A549 treated with AZD9567 at 1 μM for 4 hours (cell line): ENCODE data around the gene PAIP2. TPM values are rescaled to one million over a fixed set of nuclear protein-coding genes. Genes with fewer than 3 reads are reported as not detected.

Source experiments
- total RNA-seq: library from RNA; stranded (reverse); fragments of 200-300 nt; extraction: Qiagen RNA extraction; gene quantifications from 5 replicates; pipeline ENCODE4 v1.2.3, GENCODE V29; 2022; ENCODE audit not compliant: insufficient read depth

Gene PAIP2, protein sequence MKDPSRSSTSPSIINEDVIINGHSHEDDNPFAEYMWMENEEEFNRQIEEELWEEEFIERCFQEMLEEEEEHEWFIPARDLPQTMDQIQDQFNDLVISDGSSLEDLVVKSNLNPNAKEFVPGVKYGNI
- total RNA-seq: 81.4 to 98.0 TPM (median 87.0 TPM) in 5 replicates

DNA sequence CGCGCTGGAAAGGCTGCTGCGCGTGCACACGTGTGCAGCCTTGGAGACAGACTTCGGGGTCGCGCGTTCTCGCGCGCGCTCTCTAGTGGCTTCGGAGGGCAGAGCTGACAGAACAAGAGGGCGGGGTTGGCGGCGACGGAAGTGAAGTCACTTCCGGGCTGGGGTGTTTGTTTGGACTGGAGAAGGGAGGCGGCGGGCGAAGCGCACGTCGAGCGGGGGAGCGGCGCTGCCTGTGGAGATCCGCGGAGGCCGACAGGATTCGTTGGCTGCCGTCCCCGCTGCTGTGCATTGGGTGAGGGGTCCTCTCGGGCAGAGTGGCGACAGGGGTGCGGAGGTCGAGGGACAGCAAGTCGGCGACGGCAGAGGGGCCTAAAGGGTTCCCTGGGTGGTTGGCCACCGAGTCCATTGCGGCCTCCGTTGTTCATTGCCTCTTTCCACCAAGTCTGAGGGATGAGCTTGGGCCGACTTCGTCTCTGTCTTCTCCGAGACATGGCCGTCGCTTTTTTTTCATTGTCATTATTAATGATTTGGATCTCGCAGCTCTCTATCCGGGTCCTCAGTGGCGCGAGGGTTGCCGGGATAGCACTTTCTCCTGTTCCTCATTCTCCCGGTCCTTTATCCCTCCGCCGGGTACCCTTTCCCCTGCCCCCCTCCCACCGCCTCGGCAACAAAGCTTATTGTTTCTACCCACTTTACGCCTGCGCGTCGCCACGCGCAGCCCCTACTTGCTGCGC, at the start of gene PAIP2:
TSS of gene PAIP2 (plus strand) at position 166 of the 734 bp plus-strand sequence. CDS start 21,931 bp downstream, outside the sequence.

DNA sequence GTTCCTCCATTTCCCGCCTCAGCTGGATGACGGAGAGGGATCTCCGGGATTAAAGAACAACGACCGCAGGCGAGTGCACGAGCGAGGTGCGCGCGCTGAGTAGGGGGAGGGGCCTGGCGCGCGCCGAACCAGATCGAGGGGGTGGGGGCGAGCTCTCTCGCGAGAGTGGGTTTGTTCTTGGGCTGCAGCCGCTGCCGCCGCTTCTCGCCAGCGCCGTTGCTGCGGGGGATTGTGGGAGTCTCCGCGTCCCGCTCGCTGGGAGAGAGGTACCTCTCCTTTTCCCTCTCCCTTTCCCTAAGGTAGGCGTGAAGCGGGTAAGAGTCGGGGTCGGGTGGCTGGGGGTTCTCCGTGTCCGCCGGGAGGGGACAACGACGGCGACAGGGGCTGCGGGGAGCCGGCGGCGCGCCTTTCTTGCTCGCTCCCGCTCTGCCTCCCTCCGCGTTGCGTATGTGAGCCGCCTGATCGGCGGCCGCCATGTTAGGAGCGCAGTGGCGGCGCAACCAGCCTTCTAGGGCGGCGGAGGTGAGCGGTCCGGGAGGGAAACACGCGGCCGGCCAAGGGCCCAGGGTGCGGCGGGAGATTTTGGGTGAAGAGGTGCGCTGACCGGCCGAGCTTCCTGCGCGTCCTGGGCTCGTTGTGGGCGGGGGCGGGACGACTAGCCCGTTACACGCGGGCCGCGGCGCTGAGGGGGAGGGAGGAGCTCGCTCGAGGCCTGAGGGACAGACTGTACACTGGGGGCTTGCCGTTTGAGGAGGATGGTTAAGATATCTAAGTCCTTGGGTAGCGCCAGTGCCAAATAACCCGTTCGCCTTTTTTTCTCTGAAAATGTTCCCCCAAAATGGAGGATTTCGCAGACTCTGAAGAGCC, 47.9 kb upstream of the PAIP2 start, which contains the start of gene MATR3:
TSS of gene MATR3 (plus strand) at position 234 of the 867 bp plus-strand sequence. CDS start 13,676 bp downstream, outside the sequence.

DNA sequence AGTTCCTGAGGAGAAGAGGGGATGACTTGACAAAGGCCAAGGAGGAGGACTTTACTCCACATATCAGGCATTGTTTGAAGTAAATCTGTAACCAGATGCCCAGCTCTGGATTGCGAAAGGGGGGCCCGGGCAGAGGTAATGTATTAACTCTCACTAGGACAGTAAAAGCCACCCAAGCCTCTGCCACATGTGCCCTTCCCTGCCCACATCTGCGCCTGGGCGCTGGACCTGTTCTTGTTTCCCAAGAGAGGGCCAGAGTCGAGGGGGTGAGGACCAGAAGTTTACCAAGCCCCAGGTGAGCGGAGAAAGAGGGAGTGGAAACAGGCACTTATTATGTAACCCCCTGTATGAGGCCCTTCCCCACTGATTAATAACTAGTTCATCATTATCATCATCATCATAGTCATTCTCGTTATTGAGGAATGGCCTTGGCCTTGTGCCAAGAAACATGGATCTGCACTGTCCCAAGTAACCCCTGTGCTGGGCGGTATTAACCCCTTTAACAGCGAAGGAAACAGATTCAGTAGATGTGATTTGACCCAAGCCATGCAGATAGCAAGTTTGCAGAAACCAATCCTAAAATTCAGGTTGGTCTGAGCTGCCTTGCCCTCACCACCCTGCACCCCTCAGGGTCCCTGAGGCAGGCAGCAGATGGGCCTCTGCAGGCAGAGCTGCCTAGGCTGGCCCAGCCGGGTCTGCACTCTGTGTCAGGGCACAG, 41.8 kb downstream of the PAIP2 start, which contains the start of gene SLC23A1:
TSS of gene SLC23A1 (minus strand) at position 23 of the 718 bp plus-strand sequence. CDS start 44 bp downstream, outside the sequence.

DNA sequence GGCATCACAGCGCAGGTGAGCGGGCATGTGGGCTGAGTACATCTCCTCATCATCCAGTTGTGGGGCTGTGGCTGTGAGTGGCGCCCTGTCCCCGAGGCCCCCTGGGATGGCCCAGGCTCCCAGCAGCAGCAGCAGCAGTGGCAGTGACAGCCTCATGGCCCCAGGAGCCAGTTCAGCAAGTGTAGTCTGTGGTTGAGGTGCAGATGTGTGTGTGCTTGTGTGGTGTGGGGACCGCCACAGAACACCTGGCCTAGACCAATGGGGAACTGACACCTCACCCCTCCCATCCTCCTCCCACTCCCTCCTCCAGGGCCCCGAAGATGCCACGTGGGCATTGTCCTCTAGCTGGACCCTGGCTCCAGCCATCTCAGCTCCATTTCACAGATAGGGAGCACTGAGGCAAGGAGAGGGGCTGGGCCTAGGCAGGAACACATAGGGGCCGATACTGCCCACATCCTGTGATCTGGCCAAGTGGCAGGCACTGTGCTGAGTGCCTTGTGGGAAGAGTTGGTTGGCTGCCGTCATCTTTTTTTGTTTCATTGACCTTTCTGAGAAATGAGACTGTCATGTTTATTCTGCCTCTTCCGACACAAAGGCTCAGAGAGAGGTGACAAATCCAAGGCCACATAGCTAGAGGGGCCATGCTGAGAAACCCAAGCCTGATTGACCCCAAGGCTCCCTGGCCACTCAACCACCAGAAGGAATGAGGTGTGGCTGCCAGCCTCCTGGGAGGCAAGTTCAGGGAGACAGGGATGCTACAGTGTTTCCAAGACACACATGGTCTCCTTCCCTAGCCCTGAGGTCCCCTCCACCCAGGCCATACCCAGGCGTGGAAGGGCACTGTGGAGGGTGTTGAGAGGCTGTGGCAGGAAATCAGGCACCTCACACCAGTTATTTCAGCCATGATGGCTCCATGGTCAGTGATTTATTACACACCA, 48.3 kb downstream of the PAIP2 start, which contains the start of gene MZB1:
TSS of gene MZB1 (minus strand) at position 213 of the 938 bp plus-strand sequence. CDS start at position 156, 57 bp downstream.

DNA sequence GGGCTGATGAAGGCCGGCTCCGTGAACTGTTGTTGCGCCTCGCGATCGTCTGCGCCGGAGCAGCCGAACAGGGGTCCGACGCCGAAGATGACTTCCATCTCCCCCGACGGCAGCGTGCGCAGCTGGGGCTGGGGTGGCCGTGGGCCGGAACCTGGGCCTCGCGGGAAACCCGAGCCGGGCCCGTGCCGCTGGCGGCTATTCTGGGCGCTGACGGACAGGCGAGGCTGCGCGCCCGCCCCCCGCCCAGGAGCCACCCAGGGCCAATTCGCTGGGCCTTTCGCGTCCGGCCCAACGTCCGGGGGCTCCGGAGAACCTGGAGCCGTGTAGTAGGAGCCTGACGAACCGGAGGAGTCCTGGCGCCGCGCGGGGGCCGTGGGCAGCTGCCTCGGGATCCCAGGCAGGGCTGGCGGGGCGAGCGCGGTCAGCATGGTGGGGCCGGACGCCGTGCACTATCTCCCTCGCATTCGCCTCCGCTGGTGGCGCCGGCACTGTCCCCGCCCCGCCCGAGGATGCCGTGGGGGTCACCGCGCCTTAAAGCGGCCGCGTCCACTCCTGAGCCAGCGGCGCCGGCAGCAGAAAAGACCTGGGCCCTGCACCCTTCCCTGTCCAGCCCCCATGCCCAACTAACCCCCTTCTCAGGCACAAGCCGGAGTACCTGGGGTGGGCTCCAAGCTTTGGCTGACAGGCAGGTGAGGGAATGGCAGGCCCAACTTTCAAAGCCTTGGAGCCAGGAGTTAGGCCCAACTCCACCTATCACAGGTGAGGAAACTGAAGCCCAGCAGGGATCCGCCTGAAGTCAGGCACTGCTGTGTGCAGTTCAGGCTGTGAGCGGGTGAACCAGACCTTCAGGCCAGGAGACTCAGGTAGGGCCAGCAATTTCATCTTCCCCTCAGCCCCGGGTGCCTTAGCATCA, 53.3 kb downstream of the PAIP2 start, which contains the start of gene PROB1:
TSS of gene PROB1 (minus strand) at position 451 of the 913 bp plus-strand sequence. CDS start at position 428, 23 bp downstream.

DNA sequence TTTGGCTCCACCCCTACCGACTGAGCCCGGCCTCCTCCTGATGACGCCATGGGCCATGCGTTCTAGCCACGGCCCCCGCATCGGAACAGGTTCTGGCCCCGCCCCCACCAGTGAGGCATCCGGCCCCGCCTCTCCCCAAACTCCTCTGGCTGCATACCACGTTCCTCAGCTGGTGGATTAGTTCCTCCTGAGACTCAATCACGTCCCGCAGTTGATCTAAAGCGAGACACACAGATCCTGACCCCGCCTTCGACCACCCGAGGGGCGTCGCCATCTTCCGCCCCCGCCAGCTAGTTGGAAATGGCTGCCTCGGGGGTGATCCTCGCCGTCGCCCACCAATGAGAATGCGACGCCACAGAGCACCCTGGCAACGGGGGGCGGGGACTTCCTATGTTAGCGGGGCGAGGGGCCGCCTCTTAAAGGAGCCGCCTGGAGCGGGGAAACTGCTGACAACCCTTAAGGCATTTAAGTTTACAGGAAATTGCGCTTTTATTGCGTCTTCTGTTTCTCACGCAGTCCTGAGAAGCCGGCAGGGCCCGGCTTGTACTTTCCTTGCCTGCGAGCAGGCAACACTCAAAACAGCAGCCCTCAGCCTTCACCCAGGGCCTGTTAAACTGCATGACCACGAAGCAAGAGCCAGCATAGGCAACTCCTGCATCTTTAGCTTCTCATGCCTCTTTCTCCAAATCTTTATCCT, 62.3 kb downstream of the PAIP2 start, which contains the start of gene SPATA24:
TSS of gene SPATA24 (minus strand) at position 303 of the 697 bp plus-strand sequence. CDS start at position 274, 29 bp downstream.

Other genes with a start within 250 kb of the PAIP2 start
- gene SIL1, start 143.5 kb upstream of the PAIP2 start, total RNA-seq: 23.6 to 30.9 TPM (median 24.8 TPM) in 5 replicates
- gene MATR3, start 48.1 kb upstream of the PAIP2 start, total RNA-seq: 136 to 195 TPM (median 189 TPM) in 5 replicates
- gene SLC23A1, start 41.4 kb downstream of the PAIP2 start, total RNA-seq: 1.1 to 1.9 TPM (median 1.6 TPM) in 4 of 5 replicates, not detected in the other
- gene MZB1, start 48.1 kb downstream of the PAIP2 start, total RNA-seq: 0.09 TPM in 1 of 5 replicates, not detected in the others
- gene PROB1, start 53.2 kb downstream of the PAIP2 start, total RNA-seq: 0.16 to 0.31 TPM (median 0.28 TPM) in 4 of 5 replicates, not detected in the other
- 3.0 to 5.7 TPM (median 5.0 TPM) in 5 replicates for gene SPATA24, start 62.2 kb downstream of the PAIP2 start, total RNA-seq
- 5.7 to 9.2 TPM (median 8.6 TPM) in 5 replicates for gene DNAJC18, start 97.7 kb downstream of the PAIP2 start, total RNA-seq
- gene ECSCR, start 120.9 kb downstream of the PAIP2 start, total RNA-seq: not detected in 5 replicates
- not detected in 5 replicates for gene SMIM33, start 129.2 kb downstream of the PAIP2 start, total RNA-seq
- gene STING1, start 140.9 kb downstream of the PAIP2 start, total RNA-seq: 0.63 to 1.00 TPM (median 0.80 TPM) in 4 of 5 replicates, not detected in the other
- 136 to 182 TPM (median 171 TPM) in 5 replicates for gene UBE2D2, start 219.5 kb downstream of the PAIP2 start, total RNA-seq